OCI-LY1 (cell line): ENCODE results near the gene ZNF708.
"Not testable (repeated sequence)": the region's sequence is repeated elsewhere in the genome, so short reads cannot be mapped to it uniquely, and the experiment has no call there.

ENCODE experiments used
- H2AFZ ChIP-seq: fragments of 200-600 bp; sonication (generic), shearing (Covaris generic); 2 replicates; pipeline ENCODE4 v1.6.0; 2014; ENCODE audit warnings: antibody characterized with exemption, mild to moderate bottlenecking, low read length
- H3F3A ChIP-seq: fragments of 200-600 bp; sonication (generic), shearing (Covaris generic); 2 replicates; pipeline ENCODE4 v1.6.0; 2014; ENCODE audit warnings: mild to moderate bottlenecking, antibody characterized with exemption, low read length, moderate library complexity; ENCODE audit not compliant: insufficient read depth
- H3K27ac ChIP-seq: fragments of 200-600 bp; sonication (generic); 2 replicates; pipeline ENCODE4 v1.5.1; 2014; ENCODE audit warnings: low read length, mixed run types, mild to moderate bottlenecking, low read depth; ENCODE audit not compliant: poor library complexity, severe bottlenecking
- H3K27me3 ChIP-seq: fragments of 200-600 bp; sonication (generic); 2 replicates; pipeline ENCODE4 v1.6.0; 2014; ENCODE audit warnings: antibody characterized with exemption, mild to moderate bottlenecking, low read length, moderate library complexity; ENCODE audit not compliant: insufficient read depth
- H3K36me3 ChIP-seq: fragments of 200-600 bp; sonication (generic); 2 replicates; pipeline ENCODE4 v1.6.1; 2014; ENCODE audit warnings: mild to moderate bottlenecking, antibody characterized with exemption, low read length, moderate library complexity, mixed read lengths; ENCODE audit not compliant: insufficient read depth
- H3K4me1 ChIP-seq: fragments of 200-600 bp; sonication (generic); 2 replicates; pipeline ENCODE4 v1.5.1; 2014; ENCODE audit warnings: mild to moderate bottlenecking, low read length, moderate library complexity; ENCODE audit not compliant: insufficient read depth, severe bottlenecking
- H3K4me2 ChIP-seq: fragments of 200-600 bp; sonication (generic), shearing (Covaris generic); 2 replicates; pipeline ENCODE4 v1.6.1; 2014; ENCODE audit warnings: low read length
- H3K4me3 ChIP-seq: fragments of 200-600 bp; sonication (generic); 2 replicates; pipeline ENCODE4 v1.5.1; 2014; ENCODE audit warnings: low read length, low read depth, mild to moderate bottlenecking, mixed read lengths; ENCODE audit not compliant: poor library complexity, severe bottlenecking
- H3K79me2 ChIP-seq: fragments of 200-600 bp; shearing (Covaris generic); 2 replicates; pipeline ENCODE4 v1.6.1; 2016; ENCODE audit warnings: mixed run types, low read length, mixed read lengths; ENCODE audit not compliant: insufficient read depth
- H3K9ac ChIP-seq: fragments of 200-600 bp; sonication (generic), shearing (Covaris generic); 2 replicates; pipeline ENCODE4 v1.6.1; 2014; ENCODE audit warnings: mild to moderate bottlenecking, low read length, mixed read lengths
- H3K9me2 ChIP-seq: fragments of 200-600 bp; sonication (generic), shearing (Covaris generic); 2 replicates; pipeline ENCODE4 v1.6.1; 2014; ENCODE audit warnings: low read depth, mild to moderate bottlenecking, low read length, mixed read lengths
- H3K9me3 ChIP-seq: fragments of 200-600 bp; shearing (Covaris generic); 2 replicates; pipeline ENCODE4 v1.6.1; 2014; ENCODE audit warnings: low read length, mixed read lengths
- H4K20me1 ChIP-seq: fragments of 200-600 bp; sonication (generic), shearing (Covaris generic); 2 replicates; pipeline ENCODE4 v1.6.0; 2016; ENCODE audit warnings: mild to moderate bottlenecking, low read length; ENCODE audit not compliant: insufficient read depth
- EZH2 ChIP-seq: fragments of 200-600 bp; sonication (generic), shearing (Covaris generic); IDR thresholded peaks from 2 replicates; pipeline ENCODE4 v1.8.0; 2017; ENCODE audit warnings: borderline replicate concordance, mixed run types, mild to moderate bottlenecking, antibody characterized with exemption, low read length, moderate library complexity, mixed read lengths
- TF ChIP-seq, protein P1 (sequence below): fragments of 200-600 bp; sonication (generic), shearing (Covaris generic); IDR thresholded peaks from 2 replicates; pipeline ENCODE4 v1.5.1; 2017; ENCODE audit warnings: mild to moderate bottlenecking, antibody characterized with exemption, low read length, moderate library complexity, mixed read lengths

The ZNF708 gene

GRCh38 chr19:21314676-21315075, 14.5 kb downstream of the ZNF708 start:
- TF ChIP-seq, protein P1, sequence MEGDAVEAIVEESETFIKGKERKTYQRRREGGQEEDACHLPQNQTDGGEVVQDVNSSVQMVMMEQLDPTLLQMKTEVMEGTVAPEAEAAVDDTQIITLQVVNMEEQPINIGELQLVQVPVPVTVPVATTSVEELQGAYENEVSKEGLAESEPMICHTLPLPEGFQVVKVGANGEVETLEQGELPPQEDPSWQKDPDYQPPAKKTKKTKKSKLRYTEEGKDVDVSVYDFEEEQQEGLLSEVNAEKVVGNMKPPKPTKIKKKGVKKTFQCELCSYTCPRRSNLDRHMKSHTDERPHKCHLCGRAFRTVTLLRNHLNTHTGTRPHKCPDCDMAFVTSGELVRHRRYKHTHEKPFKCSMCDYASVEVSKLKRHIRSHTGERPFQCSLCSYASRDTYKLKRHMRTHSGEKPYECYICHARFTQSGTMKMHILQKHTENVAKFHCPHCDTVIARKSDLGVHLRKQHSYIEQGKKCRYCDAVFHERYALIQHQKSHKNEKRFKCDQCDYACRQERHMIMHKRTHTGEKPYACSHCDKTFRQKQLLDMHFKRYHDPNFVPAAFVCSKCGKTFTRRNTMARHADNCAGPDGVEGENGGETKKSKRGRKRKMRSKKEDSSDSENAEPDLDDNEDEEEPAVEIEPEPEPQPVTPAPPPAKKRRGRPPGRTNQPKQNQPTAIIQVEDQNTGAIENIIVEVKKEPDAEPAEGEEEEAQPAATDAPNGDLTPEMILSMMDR, result no peak
- Histone ChIP-seq H3K79me2 (peaks cover 12% of the 10 kb centered on the region; the same call in 1 of the 2 replicates), H3K9ac (no peak overlapping the region), H3K4me1 (no peaks in the 10 kb centered on the region), H3K9me2 (no peaks in the 10 kb centered on the region), H4K20me1 (no peaks in the 10 kb centered on the region), H3K27ac (no peak overlapping the region), H3K27me3 (no peaks in the 10 kb centered on the region), H3K4me3 (no peak overlapping the region), H2AFZ (no peak overlapping the region), H3K4me2 (no peak overlapping the region), H3F3A (no peaks in the 10 kb centered on the region), H3K9me3 (peaks cover 9% of the 10 kb centered on the region; the same call in 1 of the 2 replicates), H3K36me3 (peaks cover 69% of the 10 kb centered on the region)

DNA sequence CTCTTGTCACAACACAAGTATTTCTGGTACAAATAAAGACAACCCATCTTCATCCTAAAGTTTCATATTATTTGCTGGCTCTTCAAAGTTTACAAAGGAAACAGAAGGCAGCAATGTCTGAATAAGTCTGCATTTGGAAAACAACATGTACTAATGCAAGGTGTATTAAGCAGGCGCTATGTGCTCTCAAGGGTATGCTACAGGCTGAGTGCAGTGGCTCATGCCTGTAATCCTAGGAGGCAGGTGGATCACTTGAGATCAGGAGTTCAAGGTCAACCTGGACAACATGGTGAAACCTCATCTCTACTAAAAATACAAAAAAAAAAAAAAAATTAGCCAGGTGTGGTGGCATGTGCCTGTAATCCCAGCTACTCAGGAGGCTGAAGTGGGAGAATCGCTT, 16.4 kb downstream of the ZNF708 start:
- peaks cover 69% of the 10 kb centered on the region for H3K36me3 ChIP-seq
- H3F3A ChIP-seq, H3K4me3 ChIP-seq, H3K4me1 ChIP-seq, H3K79me2 ChIP-seq, H3K4me2 ChIP-seq, H3K9me2 ChIP-seq, H3K9ac ChIP-seq, H3K9me3 ChIP-seq, H3K27ac ChIP-seq, H2AFZ ChIP-seq, H3K27me3 ChIP-seq, H4K20me1 ChIP-seq: not testable (repeated sequence)

GRCh38 chr19:21308773-21309172, 20.4 kb downstream of the ZNF708 start:
- Histone ChIP-seq H3K36me3 (peaks cover 82% of the 10 kb centered on the region), H3K4me1 (no peaks in the 10 kb centered on the region), H3K4me3 (no peak overlapping the region), H3K9me3 (no peaks in the 10 kb centered on the region; the same call in 1 of the 2 replicates), H3F3A (no peaks in the 10 kb centered on the region), H3K27me3 (no peaks in the 10 kb centered on the region), H3K27ac (no peak overlapping the region), H3K4me2 (no peak overlapping the region), H3K79me2 (no peaks in the 10 kb centered on the region), H2AFZ (no peak overlapping the region), H3K9me2 (no peaks in the 10 kb centered on the region), H4K20me1 (no peaks in the 10 kb centered on the region), H3K9ac (no peak overlapping the region)
- TF ChIP-seq EZH2, result no peak

- peaks cover 82% of the 10 kb centered on the region for H3K36me3 ChIP-seq
- not testable (repeated sequence) for H3K79me2 ChIP-seq, H3K4me3 ChIP-seq, H3K9me3 ChIP-seq, H3K4me1 ChIP-seq, H3K27me3 ChIP-seq, H3F3A ChIP-seq, H3K4me2 ChIP-seq, H4K20me1 ChIP-seq, H3K9me2 ChIP-seq, H3K27ac ChIP-seq, H2AFZ ChIP-seq, H3K9ac ChIP-seq
Measured at GRCh38 chr19:21306881-21307479, 22.2 kb downstream of the ZNF708 start.

GRCh38 chr19:21293768-21294167, 35.4 kb downstream of the ZNF708 start:
- peaks cover 46% of the 10 kb centered on the region for H3K36me3 ChIP-seq
- H2AFZ ChIP-seq, H3K27me3 ChIP-seq, H4K20me1 ChIP-seq, H3K4me1 ChIP-seq, H3K9ac ChIP-seq, H3K4me2 ChIP-seq, H3K4me3 ChIP-seq, H3F3A ChIP-seq, H3K9me2 ChIP-seq, H3K27ac ChIP-seq, H3K79me2 ChIP-seq: not testable (repeated sequence)
- H3K9me3 ChIP-seq, result peaks cover 17% of the 10 kb centered on the region
